Upper lobe of left lung (tissue), 6 donors: Measurements from ENCODE around the gene RNF182. TPM values are rescaled to one million over a fixed set of nuclear protein-coding genes. Genes with fewer than 3 reads are reported as not detected.

ENCODE experiments used
- ATAC-seq, 2 donors: fragments of 200-7000 bp; cut with Tn5 transposase; one replicate each; pipeline ENCODE4 v1.9.1; 2022; ENCODE audit warnings: mild to moderate bottlenecking in 2 of 2, moderate library complexity in 2 of 2; ENCODE audit not compliant: low FRiP score in 2 of 2
- DNase-seq, 2 donors: peaks; one replicate each; pipeline ENCODE4 v3.0.0-alpha.2; 2019 to 2020
- H3K27ac ChIP-seq, 4 donors: fragments of 200-600 bp; sonication (generic); one replicate each; pipeline ENCODE4 v1.5.1; 2016 to 2019
- H3K27me3 ChIP-seq, 4 donors: fragments of 200-600 bp; sonication (generic); one replicate each; pipeline ENCODE4 v1.5.1; 2017 to 2019
- H3K36me3 ChIP-seq, 4 donors: fragments of 200-600 bp; sonication (generic); one replicate each; pipeline ENCODE4 v1.5.1; 2016 to 2019
- H3K4me1 ChIP-seq, 4 donors: fragments of 200-600 bp; sonication (generic); one replicate each; pipeline ENCODE4 v1.5.1; 2018 to 2019
- H3K4me3 ChIP-seq, 4 donors: fragments of 200-600 bp; sonication (generic); one replicate each; pipeline ENCODE4 v1.5.1; 2017 to 2019; ENCODE audit warnings: mild to moderate bottlenecking in 2 of 4, moderate library complexity in 1 of 4
- H3K9me3 ChIP-seq, 4 donors: fragments of 200-600 bp; sonication (generic); one replicate each; pipeline ENCODE4 v1.5.1; 2018 to 2019
- EP300 ChIP-seq, 4 donors: sonication (generic); formaldehyde crosslinking; IDR thresholded peaks; one replicate each; pipeline ENCODE4 v1.5.1; 2017; ENCODE audit warnings: antibody characterized with exemption in 4 of 4, control low read depth in 2 of 4
- POLR2A ChIP-seq, 4 donors: fragments of 450-650 bp; IDR thresholded peaks; one replicate each; pipeline ENCODE4 v1.5.1; 2016 to 2017; ENCODE audit warnings: antibody characterized with exemption in 4 of 4, mild to moderate bottlenecking in 2 of 4
- POLR2AphosphoS5 ChIP-seq, 2 donors: sonication (generic); formaldehyde crosslinking; IDR thresholded peaks; one replicate each; pipeline ENCODE4 v1.5.1; 2017; ENCODE audit warnings: antibody characterized with exemption in 2 of 2
- WGBS, 2 donors: methylation state at CpG; one replicate each; pipeline ENCODE4 v1.1.5; 2017 to 2018; 5-methylcytosine and 5-hydroxymethylcytosine counted together
- total RNA-seq, 6 donors: library from RNA; depleted of rRNA in 4 of 6; stranded (reverse); fragments of >200 nt in 4 of 6; gene quantifications; one replicate each; pipeline versions ENCODE4 v1.1.0 to v1.2.1, GENCODE V29; 2016 to 2021
- TF ChIP-seq, protein P1 (sequence below), 6 experiments: fragments of 450-650 bp in 4 of 6; fragments of 200-600 bp in 2 of 6; sonication (generic) in 2 of 6; IDR thresholded peaks; one replicate each; pipeline ENCODE4 v1.5.1; 2016 to 2019; ENCODE audit warnings: antibody characterized with exemption in 6 of 6
- donor health status: DM: no; HTN: no; CAD: no; lungs with moderate emphysema.
- donor health status: DM: no; HTN: yes; CAD: no; lungs with severe emphysema.

RNF182 gene
- total RNA-seq, 6 donors from 2014 or later: 1.4 to 4.3 (median 2.5) TPM

DNA sequence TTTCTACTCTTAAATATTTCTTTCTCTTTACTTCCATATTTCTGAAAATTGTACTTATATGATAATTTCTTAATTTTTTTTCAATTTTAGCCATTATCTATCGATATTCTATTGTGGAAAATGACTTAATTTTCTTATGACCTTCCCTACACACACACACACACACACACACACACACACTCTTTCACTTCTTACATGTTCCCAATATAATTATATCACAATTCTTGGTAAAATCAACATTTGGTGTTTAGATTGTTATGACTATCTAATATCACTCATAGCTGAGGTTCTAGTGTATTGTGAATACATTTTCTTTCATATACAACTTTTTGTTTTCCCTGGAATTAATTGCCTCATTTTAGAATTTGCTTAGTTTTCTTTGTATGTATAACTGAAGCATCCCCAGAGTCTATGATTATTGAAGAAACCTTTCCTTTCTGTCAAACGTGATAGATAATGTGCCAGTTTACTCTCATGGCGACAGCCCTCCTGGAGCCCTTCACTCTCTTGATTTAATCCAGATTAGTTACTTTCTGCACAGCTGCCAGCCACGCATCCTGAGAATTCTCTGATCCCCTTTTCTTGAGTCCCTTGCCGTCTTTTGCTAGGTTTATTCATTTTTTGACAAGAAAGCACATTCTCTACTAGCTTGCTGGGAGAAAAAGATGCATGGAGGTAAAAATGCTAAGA lies 63.4 kb downstream of the RNF182 start:
- no peak overlapping the region for H3K27ac ChIP-seq
- DNase-seq: no peak
- H3K27me3 ChIP-seq: no peaks in the 10 kb centered on the region
- no peaks in the 10 kb centered on the region for H3K4me1 ChIP-seq
- 66 to 80% methylated on average over 5 of the region's 5 CpGs for WGBS, 2 donors
- no peak for ATAC-seq
- no peak overlapping the region for H3K4me3 ChIP-seq
- TF ChIP-seq, protein P1, sequence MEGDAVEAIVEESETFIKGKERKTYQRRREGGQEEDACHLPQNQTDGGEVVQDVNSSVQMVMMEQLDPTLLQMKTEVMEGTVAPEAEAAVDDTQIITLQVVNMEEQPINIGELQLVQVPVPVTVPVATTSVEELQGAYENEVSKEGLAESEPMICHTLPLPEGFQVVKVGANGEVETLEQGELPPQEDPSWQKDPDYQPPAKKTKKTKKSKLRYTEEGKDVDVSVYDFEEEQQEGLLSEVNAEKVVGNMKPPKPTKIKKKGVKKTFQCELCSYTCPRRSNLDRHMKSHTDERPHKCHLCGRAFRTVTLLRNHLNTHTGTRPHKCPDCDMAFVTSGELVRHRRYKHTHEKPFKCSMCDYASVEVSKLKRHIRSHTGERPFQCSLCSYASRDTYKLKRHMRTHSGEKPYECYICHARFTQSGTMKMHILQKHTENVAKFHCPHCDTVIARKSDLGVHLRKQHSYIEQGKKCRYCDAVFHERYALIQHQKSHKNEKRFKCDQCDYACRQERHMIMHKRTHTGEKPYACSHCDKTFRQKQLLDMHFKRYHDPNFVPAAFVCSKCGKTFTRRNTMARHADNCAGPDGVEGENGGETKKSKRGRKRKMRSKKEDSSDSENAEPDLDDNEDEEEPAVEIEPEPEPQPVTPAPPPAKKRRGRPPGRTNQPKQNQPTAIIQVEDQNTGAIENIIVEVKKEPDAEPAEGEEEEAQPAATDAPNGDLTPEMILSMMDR (IDR thresholded peaks at IDR 0.05): no peak
- no peak for TF ChIP-seq POLR2AphosphoS5 (IDR thresholded peaks at IDR 0.05)
- H3K9me3 ChIP-seq: no peaks in the 10 kb centered on the region
- H3K36me3 ChIP-seq: no peaks in the 10 kb centered on the region

DNA sequence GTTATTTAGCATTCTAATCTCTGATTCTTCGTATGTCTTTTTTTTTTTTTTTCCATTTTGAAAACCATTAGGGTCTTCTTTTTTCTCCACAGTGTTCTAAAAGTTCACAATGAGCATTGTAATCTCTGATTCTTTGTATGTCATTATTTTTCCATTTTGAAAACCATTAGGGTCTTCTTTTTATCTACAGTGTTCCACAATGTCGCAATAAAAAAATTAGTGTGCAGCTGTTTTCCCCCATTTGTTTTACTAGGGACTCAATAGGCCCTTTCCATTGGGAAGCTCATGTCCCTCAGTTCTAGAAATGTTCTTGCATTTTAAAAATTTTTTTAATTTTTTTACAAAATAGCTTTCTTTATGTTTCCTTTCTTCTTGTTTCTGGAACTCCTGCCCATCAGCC lies 64.2 kb downstream of the RNF182 start:
- H3K36me3 ChIP-seq: no peaks in the 10 kb centered on the region
- 89 to 94% methylated on average over 2 of the region's 2 CpGs for WGBS, 2 donors
- H3K4me3 ChIP-seq: no peak overlapping the region
- DNase-seq: no peak
- no peak overlapping the region for H3K27ac ChIP-seq
- no peak for ATAC-seq
- no peaks in the 10 kb centered on the region for H3K27me3 ChIP-seq
- H3K4me1 ChIP-seq: no peaks in the 10 kb centered on the region
- TF ChIP-seq, protein P1 (IDR thresholded peaks at IDR 0.05): no peak
- TF ChIP-seq POLR2AphosphoS5 (IDR thresholded peaks at IDR 0.05): no peak
- TF ChIP-seq EP300 (IDR thresholded peaks at IDR 0.05): no peak
- no peak for TF ChIP-seq POLR2A (IDR thresholded peaks at IDR 0.05)
- no peaks in the 10 kb centered on the region for H3K9me3 ChIP-seq

DNA sequence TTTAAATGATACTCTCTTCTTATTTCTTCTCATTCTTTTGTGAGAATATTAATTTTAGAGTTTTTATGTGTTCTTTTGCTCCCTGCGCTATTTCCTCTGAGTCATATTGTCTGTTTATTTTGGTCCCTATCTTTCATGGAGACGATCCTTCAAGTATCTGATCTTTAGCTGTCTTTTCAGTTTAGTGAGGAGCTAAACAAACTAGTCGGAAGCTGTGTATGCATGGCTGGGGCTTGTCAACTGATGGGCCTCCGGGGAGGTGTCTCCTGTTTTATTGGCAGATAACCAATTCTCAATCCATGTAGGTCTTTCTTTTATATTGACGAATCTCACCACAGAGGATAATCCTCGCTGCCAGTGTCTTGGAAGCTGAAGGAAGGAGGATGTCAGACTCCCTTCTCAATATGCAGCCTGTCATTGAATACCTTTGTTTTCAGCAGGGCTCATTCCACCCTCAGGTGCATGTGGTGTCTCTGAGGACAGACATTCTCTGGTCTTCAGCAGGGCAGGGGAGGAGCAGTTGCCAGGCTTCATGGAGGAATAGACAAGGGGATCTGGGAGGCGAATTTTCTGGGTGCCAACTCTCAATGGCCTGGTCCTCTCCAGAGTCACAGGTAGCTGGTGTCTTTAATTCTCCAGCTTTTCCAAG lies 64.9 kb downstream of the RNF182 start:
- H3K36me3 ChIP-seq: no peaks in the 10 kb centered on the region
- no peaks in the 10 kb centered on the region for H3K4me1 ChIP-seq
- DNase-seq: no peak
- WGBS, 2 donors: 61 to 65% methylated on average over 7 of the region's 7 CpGs
- no peaks in the 10 kb centered on the region for H3K9me3 ChIP-seq
- TF ChIP-seq POLR2A (IDR thresholded peaks at IDR 0.05) (no peak), POLR2AphosphoS5 (IDR thresholded peaks at IDR 0.05) (no peak), EP300 (IDR thresholded peaks at IDR 0.05) (no peak)
- TF ChIP-seq, protein P1 (IDR thresholded peaks at IDR 0.05): no peak
- no peak for ATAC-seq
- H3K4me3 ChIP-seq: no peak overlapping the region
- H3K27me3 ChIP-seq: no peaks in the 10 kb centered on the region
- H3K27ac ChIP-seq: no peak overlapping the region

DNA sequence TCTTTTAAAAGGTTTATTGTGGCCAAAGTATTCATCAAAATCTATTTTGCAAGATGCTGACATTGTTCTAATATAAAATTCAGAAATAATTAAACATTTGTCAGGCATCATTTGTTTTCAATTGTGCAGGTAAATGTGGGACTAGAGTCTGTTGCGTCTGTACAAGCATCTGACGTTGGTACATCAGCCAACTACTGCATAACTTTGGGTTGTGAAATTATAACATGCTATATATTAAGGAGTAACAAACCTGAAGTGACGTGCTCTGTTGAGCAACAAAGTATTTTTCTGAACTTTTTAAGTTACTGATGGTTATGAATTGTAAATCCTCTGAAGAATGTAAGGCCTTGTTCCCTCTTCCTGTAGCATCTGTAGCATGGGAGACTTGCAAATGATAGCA lies 66.0 kb downstream of the RNF182 start:
- Histone ChIP-seq H3K36me3 (no peaks in the 10 kb centered on the region), H3K27me3 (no peaks in the 10 kb centered on the region), H3K4me1 (no peaks in the 10 kb centered on the region), H3K4me3 (no peak overlapping the region), H3K9me3 (no peaks in the 10 kb centered on the region), H3K27ac (no peak overlapping the region)
- 77 to 83% methylated on average over 3 of the region's 3 CpGs for WGBS, 2 donors
- TF ChIP-seq POLR2AphosphoS5 (IDR thresholded peaks at IDR 0.05): no peak
- TF ChIP-seq EP300 (IDR thresholded peaks at IDR 0.05): no peak
- TF ChIP-seq POLR2A (IDR thresholded peaks at IDR 0.05): no peak
- TF ChIP-seq, protein P1 (IDR thresholded peaks at IDR 0.05): no peak
- DNase-seq (no peak), ATAC-seq (no peak)

DNA sequence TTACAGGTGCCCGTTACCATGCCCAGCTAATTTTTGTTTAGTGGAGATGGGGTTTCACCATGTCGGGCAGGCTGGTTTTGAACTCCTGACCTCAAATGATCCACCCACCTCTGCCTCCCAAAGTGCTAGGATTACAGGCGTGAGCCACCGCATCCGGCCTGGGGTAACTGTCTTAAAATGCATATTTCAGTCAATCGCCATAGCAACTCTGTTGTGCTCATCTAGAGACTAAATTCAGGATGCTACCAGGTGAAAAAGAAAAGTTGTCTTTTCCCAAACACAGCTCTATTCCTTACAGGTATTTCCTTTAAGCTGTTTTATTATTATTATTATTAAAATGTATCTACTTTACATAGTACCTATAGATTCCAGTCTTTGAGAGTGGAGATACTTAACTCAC lies 66.6 kb downstream of the RNF182 start:
- ATAC-seq (no peak), DNase-seq (no peak)
- Histone ChIP-seq H3K4me1 (no peaks in the 10 kb centered on the region), H3K9me3 (no peaks in the 10 kb centered on the region), H3K4me3 (no peak overlapping the region), H3K27ac (no peak overlapping the region), H3K36me3 (no peaks in the 10 kb centered on the region), H3K27me3 (no peaks in the 10 kb centered on the region)
- no peak for TF ChIP-seq POLR2A (IDR thresholded peaks at IDR 0.05)
- TF ChIP-seq POLR2AphosphoS5 (IDR thresholded peaks at IDR 0.05): no peak
- no peak for TF ChIP-seq EP300 (IDR thresholded peaks at IDR 0.05)
- TF ChIP-seq, protein P1 (IDR thresholded peaks at IDR 0.05): no peak
- 98 to 99% methylated on average over 6 of the region's 6 CpGs for WGBS, 2 donors
